Stomach (tissue), 4 donors: ENCODE measurements around the gene HNRNPLL.

Experiments used
- CTCF ChIP-seq, 7 experiments: fragments of 450-650 bp in 4 of 7; fragments of 200-600 bp in 3 of 7; sonication (generic) in 3 of 7; IDR thresholded peaks; one replicate each; pipeline ENCODE4 v1.5.1; 2016 to 2019; ENCODE audit warnings: antibody characterized with exemption in 7 of 7, control low read depth in 2 of 7, mild to moderate bottlenecking in 1 of 7
- EP300 ChIP-seq: sonication (generic); formaldehyde crosslinking; IDR thresholded peaks from one replicate; pipeline ENCODE4 v1.6.1; 2017; ENCODE audit warnings: antibody characterized with exemption
- POLR2A ChIP-seq, 4 donors: fragments of 450-650 bp; IDR thresholded peaks; one replicate each; pipeline ENCODE4 v1.6.1; 2016; ENCODE audit warnings: antibody characterized with exemption in 4 of 4, control low read depth in 2 of 4, mild to moderate bottlenecking in 1 of 4, moderate library complexity in 1 of 4
- POLR2AphosphoS5 ChIP-seq, 3 donors: sonication (generic); formaldehyde crosslinking; IDR thresholded peaks; one replicate each; pipeline ENCODE4 v1.6.1; 2016; ENCODE audit warnings: antibody characterized with exemption in 3 of 3

- no peak for TF ChIP-seq CTCF (IDR thresholded peaks at IDR 0.05)
- no peak for TF ChIP-seq POLR2AphosphoS5 (IDR thresholded peaks at IDR 0.05)
- no peak for TF ChIP-seq POLR2A (IDR thresholded peaks at IDR 0.05)
- no peak for TF ChIP-seq EP300
These were observed 12.5 kb upstream of the HNRNPLL start for GRCh38 chr2:38615237-38615636.
